H9 (cell line): ENCODE data around the gene HS6ST1. TPM values are rescaled to one million over a fixed set of nuclear protein-coding genes. Genes with fewer than 3 reads are reported as not detected.

ENCODE experiments used
- DNase-seq: peaks from one replicate; pipeline ENCODE4 v3.0.0-alpha.2; 2017
- H2AFZ ChIP-seq: one replicate; pipeline ENCODE4 v1.6.1; 2013; ENCODE audit warnings: mild to moderate bottlenecking, low read length, control low read depth, moderate library complexity
- H2AK5ac ChIP-seq: 2 replicates; pipeline ENCODE4 v1.6.1; 2013; ENCODE audit warnings: low read length, control low read depth, mixed read lengths; ENCODE audit not compliant: insufficient read length
- H2BK120ac ChIP-seq: one replicate; pipeline ENCODE4 v1.6.1; 2013; ENCODE audit warnings: low read depth, mild to moderate bottlenecking, low read length, control low read depth, inconsistent platforms; ENCODE audit not compliant: poor library complexity, severe bottlenecking
- H2BK12ac ChIP-seq: 2 replicates; pipeline ENCODE4 v1.6.1; 2013; ENCODE audit warnings: low read length, control low read depth, mixed read lengths, low read depth; ENCODE audit not compliant: insufficient read length
- H2BK15ac ChIP-seq: 2 replicates; pipeline ENCODE4 v1.6.1; 2013; ENCODE audit warnings: low read depth, low read length, control low read depth
- H2BK20ac ChIP-seq: one replicate; pipeline ENCODE4 v1.6.1; 2013; ENCODE audit warnings: low read depth, mild to moderate bottlenecking, low read length, control low read depth, inconsistent platforms; ENCODE audit not compliant: poor library complexity, severe bottlenecking
- H2BK5ac ChIP-seq: 2 replicates; pipeline ENCODE4 v1.6.1; 2013; ENCODE audit warnings: low read length, control low read depth, mixed read lengths; ENCODE audit not compliant: insufficient read length
- H3K14ac ChIP-seq: 2 replicates; pipeline ENCODE4 v1.6.1; 2013; ENCODE audit warnings: low read length, control low read depth; ENCODE audit not compliant: insufficient read depth
- H3K18ac ChIP-seq: 2 replicates; pipeline ENCODE4 v1.6.1; 2013; ENCODE audit warnings: low read depth, mild to moderate bottlenecking, mixed read lengths, low read length, control low read depth; ENCODE audit not compliant: insufficient read length
- H3K23ac ChIP-seq: 2 replicates; pipeline ENCODE4 v1.6.1; 2013; ENCODE audit warnings: low read length, control low read depth, mixed read lengths, low read depth; ENCODE audit not compliant: insufficient read length
- H3K23me2 ChIP-seq: 2 replicates; pipeline ENCODE4 v1.6.1; 2013; ENCODE audit warnings: low read depth, mild to moderate bottlenecking, mixed read lengths, low read length, control low read depth; ENCODE audit not compliant: insufficient read length, poor library complexity, severe bottlenecking
- H3K27ac ChIP-seq: 2 replicates; pipeline ENCODE4 v1.5.1; 2013; ENCODE audit warnings: low read length, control low read depth, mixed read lengths, low read depth; ENCODE audit not compliant: insufficient read length
- H3K27me3 ChIP-seq: 2 replicates; pipeline ENCODE4 v1.6.1; 2013; ENCODE audit warnings: low read length, control low read depth, inconsistent platforms; ENCODE audit not compliant: insufficient read depth
- H3K4ac ChIP-seq: 2 replicates; pipeline ENCODE4 v1.6.1; 2013; ENCODE audit warnings: low read depth, mild to moderate bottlenecking, control low read depth, inconsistent platforms, low read length, moderate library complexity
- H3K4me1 ChIP-seq: 2 replicates; pipeline ENCODE4 v1.6.1; 2013; ENCODE audit warnings: low read length, control low read depth, inconsistent platforms; ENCODE audit not compliant: insufficient read depth
- H3K4me2 ChIP-seq: 2 replicates; pipeline ENCODE4 v1.6.1; 2013; ENCODE audit warnings: low read length, control low read depth, mixed read lengths; ENCODE audit not compliant: insufficient read length, insufficient read depth
- H3K56ac ChIP-seq: 2 replicates; pipeline ENCODE4 v1.6.1; 2013; ENCODE audit warnings: low read depth, mild to moderate bottlenecking, mixed read lengths, low read length, control low read depth; ENCODE audit not compliant: insufficient read length
- H3K79me1 ChIP-seq: 2 replicates; pipeline ENCODE4 v1.6.1; 2013; ENCODE audit warnings: low read depth, mild to moderate bottlenecking, moderate library complexity, low read length, control low read depth, inconsistent platforms; ENCODE audit not compliant: insufficient read depth, poor library complexity, severe bottlenecking
- H3K79me2 ChIP-seq: 2 replicates; pipeline ENCODE4 v1.6.1; 2013; ENCODE audit warnings: low read length, control low read depth, inconsistent platforms; ENCODE audit not compliant: insufficient read depth
- H3K9ac ChIP-seq: 2 replicates; pipeline ENCODE4 v1.6.1; 2013; ENCODE audit warnings: low read length, control low read depth, mixed read lengths; ENCODE audit not compliant: insufficient read length; ENCODE audit errors: extremely low read depth
- H3K9me3 ChIP-seq: one replicate; pipeline ENCODE4 v1.6.1; 2013; ENCODE audit warnings: low read depth, low read length, inconsistent platforms; ENCODE audit not compliant: control insufficient read depth
- H3T11ph ChIP-seq: one replicate; pipeline ENCODE4 v1.6.1; 2013; ENCODE audit warnings: mild to moderate bottlenecking, low read length, control low read depth, inconsistent platforms
- H4K20me1 ChIP-seq: one replicate; pipeline ENCODE4 v1.6.1; 2013; ENCODE audit not compliant: control insufficient read depth, insufficient read length, insufficient read depth
- H4K5ac ChIP-seq: 2 replicates; pipeline ENCODE4 v1.6.1; 2013; ENCODE audit warnings: low read depth, mild to moderate bottlenecking, mixed read lengths, low read length, control low read depth; ENCODE audit not compliant: insufficient read length
- H4K8ac ChIP-seq: replicated peaks from 2 replicates; pipeline ENCODE4 v1.6.1; 2013; ENCODE audit warnings: low read length, control low read depth, mixed read lengths, low read depth; ENCODE audit not compliant: insufficient read length
- H4K91ac ChIP-seq: 2 replicates; pipeline ENCODE4 v1.6.1; 2013; ENCODE audit warnings: low read depth, mild to moderate bottlenecking, moderate library complexity, mixed read lengths, low read length, control low read depth; ENCODE audit not compliant: insufficient read length
- H3K27ac Mint-ChIP-seq, 3 experiments: 2 replicates in 2 of 3; 3 replicates in 1 of 3; pipeline ENCODE4 v1.8.0; 2020 to 2021; ENCODE audit warnings: mixed read lengths in 3 of 3, mild to moderate bottlenecking in 1 of 3, moderate library complexity in 1 of 3
- H3K27me3 Mint-ChIP-seq: 2 replicates; pipeline ENCODE4 v1.8.0; 2021; ENCODE audit warnings: low read depth, mild to moderate bottlenecking, moderate library complexity, mixed read lengths
- H3K36me3 Mint-ChIP-seq, 3 experiments: 2 replicates in 2 of 3; 3 replicates in 1 of 3; pipeline ENCODE4 v1.8.0; 2020 to 2021; ENCODE audit warnings: low read depth in 3 of 3, mixed read lengths in 3 of 3; ENCODE audit not compliant: insufficient read depth in 1 of 3
- H3K4me1 Mint-ChIP-seq, 2 experiments: 2 replicates each; pipeline ENCODE4 v1.8.0; 2020; ENCODE audit warnings: mixed read lengths in 2 of 2
- H3K4me3 Mint-ChIP-seq, 2 experiments: 2 replicates in 1 of 2; 3 replicates in 1 of 2; pipeline ENCODE4 v1.8.0; 2020 to 2021; ENCODE audit warnings: mild to moderate bottlenecking in 2 of 2, mixed read lengths in 2 of 2, moderate library complexity in 1 of 2
- H3K9me3 Mint-ChIP-seq, 2 experiments: 2 replicates in 1 of 2; 3 replicates in 1 of 2; pipeline ENCODE4 v1.8.0; 2020; ENCODE audit warnings: mild to moderate bottlenecking in 2 of 2, mixed read lengths in 2 of 2, moderate library complexity in 1 of 2
- WGBS: extraction: QIAGEN DNeasy Blood & Tissue Kit; methylation state at CpG from one replicate; pipeline ENCODE4 v1.1.7; 2013; ENCODE audit warnings: missing lambda C conversion rate, low lambda C conversion rate, mixed read lengths; ENCODE audit not compliant: insufficient read length; ENCODE audit errors: extremely low coverage; 5-methylcytosine and 5-hydroxymethylcytosine counted together
- total RNA-seq: library from RNA; stranded (reverse); gene quantifications from 2 replicates; pipeline ENCODE4 v1.2.1, GENCODE V29; 2021
- TF ChIP-seq, protein P1 (sequence below): fragments of 200-600 bp; sonication (generic); conservative IDR thresholded peaks from 3 replicates; pipeline ENCODE4 v1.8.0; 2021; ENCODE audit warnings: antibody characterized with exemption, mild to moderate bottlenecking

Gene HS6ST1
- total RNA-seq, 1 experiment from 2014 or later, result 60.2 TPM

DNA sequence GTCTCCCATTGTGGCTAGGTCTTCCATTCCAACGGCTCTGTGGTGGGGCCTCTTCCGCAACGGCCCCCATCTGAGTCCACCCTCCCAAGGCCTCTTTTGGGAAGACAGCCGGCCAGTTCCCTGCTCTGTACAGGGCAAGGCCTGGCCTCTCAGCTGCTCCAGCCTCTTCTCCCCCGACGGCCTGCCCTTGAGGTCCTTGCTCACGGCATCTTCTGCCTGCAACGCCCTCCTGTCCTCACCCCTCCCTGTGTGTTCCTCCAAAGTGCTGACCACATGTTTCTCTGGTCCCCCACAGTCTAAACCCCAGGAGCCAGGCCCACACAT is 16.0 kb downstream of the HS6ST1 start:
- H3K4me1 Mint-ChIP-seq, result peaks cover 49 to 69% of the 10 kb centered on the region in 2 experiments
- H4K91ac ChIP-seq, result no peak overlapping the region

More for the DNA sequence above, 16.0 kb downstream of the HS6ST1 start:
- Histone ChIP-seq H3T11ph (no peak overlapping the region), H3K4me2 (no peak overlapping the region), H3K79me1 (peaks cover 17% of the 10 kb centered on the region), H4K8ac (no peak overlapping the region), H3K79me2 (peaks cover 66% of the 10 kb centered on the region; the same call in 1 of the 2 replicates), H4K20me1 (peaks cover 7% of the 10 kb centered on the region), H2BK120ac (no peak overlapping the region), H3K4me1 (peaks cover 4% of the 10 kb centered on the region; the same call in 1 of the 2 replicates), H3K9ac (no peak overlapping the region), H3K23me2 (no peaks in the 10 kb centered on the region), H2BK5ac (no peak overlapping the region), H3K56ac (no peak overlapping the region), H3K27ac (no peak overlapping the region), H3K18ac (no peak overlapping the region), H3K14ac (no peak overlapping the region), H2BK20ac (no peak overlapping the region), H2AFZ (no peak overlapping the region), H3K4ac (no peak overlapping the region), H3K23ac (no peak overlapping the region), H3K9me3 (no peaks in the 10 kb centered on the region), H3K27me3 (no peaks in the 10 kb centered on the region), H2AK5ac (no peak overlapping the region), H4K5ac (no peak overlapping the region), H2BK12ac (no peak overlapping the region), H2BK15ac (no peak overlapping the region)
- H3K36me3 Mint-ChIP-seq, result peaks cover 3 to 20% (median 12%) of the 10 kb centered on the region in 3 experiments; a peak in 6 of 7 replicates
- no peak for DNase-seq
- H3K27ac Mint-ChIP-seq, result peak overlapping the region; percentile 59 to 72 (median 62); a peak in 4 of 7 replicates
- no peaks in the 10 kb centered on the region for H3K9me3 Mint-ChIP-seq
- TF ChIP-seq, protein P1, sequence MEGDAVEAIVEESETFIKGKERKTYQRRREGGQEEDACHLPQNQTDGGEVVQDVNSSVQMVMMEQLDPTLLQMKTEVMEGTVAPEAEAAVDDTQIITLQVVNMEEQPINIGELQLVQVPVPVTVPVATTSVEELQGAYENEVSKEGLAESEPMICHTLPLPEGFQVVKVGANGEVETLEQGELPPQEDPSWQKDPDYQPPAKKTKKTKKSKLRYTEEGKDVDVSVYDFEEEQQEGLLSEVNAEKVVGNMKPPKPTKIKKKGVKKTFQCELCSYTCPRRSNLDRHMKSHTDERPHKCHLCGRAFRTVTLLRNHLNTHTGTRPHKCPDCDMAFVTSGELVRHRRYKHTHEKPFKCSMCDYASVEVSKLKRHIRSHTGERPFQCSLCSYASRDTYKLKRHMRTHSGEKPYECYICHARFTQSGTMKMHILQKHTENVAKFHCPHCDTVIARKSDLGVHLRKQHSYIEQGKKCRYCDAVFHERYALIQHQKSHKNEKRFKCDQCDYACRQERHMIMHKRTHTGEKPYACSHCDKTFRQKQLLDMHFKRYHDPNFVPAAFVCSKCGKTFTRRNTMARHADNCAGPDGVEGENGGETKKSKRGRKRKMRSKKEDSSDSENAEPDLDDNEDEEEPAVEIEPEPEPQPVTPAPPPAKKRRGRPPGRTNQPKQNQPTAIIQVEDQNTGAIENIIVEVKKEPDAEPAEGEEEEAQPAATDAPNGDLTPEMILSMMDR, result no peak
- no peak overlapping the region for H3K4me3 Mint-ChIP-seq
- no CpG with 5 or more reads among the region's 8 CpGs for WGBS
- no peaks in the 10 kb centered on the region for H3K27me3 Mint-ChIP-seq
